Measurements from ENCODE around the gene SIGMAR1.

DNA sequence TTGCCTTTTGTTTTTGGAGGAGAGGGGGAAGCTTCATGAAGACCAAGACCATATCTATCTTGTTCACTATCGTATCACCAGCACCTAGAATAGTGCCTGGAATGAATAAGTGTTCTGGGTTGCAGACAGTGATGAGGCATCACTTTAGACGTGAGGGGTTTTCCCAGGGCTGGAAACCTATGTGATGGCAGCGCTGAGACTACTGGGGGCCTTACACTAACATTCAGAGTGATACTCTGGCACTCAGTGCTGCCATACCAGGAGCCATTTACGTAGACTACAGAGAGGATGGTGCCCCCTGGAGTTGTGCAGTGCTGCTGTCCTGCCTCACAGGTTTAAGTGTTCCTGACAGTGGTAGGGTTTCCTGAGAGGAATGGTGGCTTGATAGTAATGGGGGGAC lies 46.6 kb upstream of the SIGMAR1 start:
- TF ChIP-seq POLR2A (IDR thresholded peaks at IDR 0.05; ENCODE audit: low read depth, low read length) (no peak), POLR2AphosphoS5 (IDR thresholded peaks at IDR 0.05; ENCODE audit: low read depth, low read length) (no peak), TAF1 (IDR thresholded peaks at IDR 0.05; ENCODE audit: borderline replicate concordance, low read depth, low read length) (no peak)
